Fibroblast of lung (primary cell): ENCODE data around the gene SMAD3. TPM values are rescaled to one million over a fixed set of nuclear protein-coding genes. Genes with fewer than 3 reads are reported as not detected.
A peak's percentile ranks its signal among the peaks of the same experiment; 100 is the strongest.

Source experiments
- DNase-seq, 2 donors: peaks; one replicate each; pipeline versions ENCODE4 v3.0.0 to v3.0.0-alpha.2; 2010; ENCODE audit warnings: low read depth in 2 of 2
- H2AFZ ChIP-seq: 2 replicates; pipeline ENCODE4 v1.5.1; 2012; ENCODE audit warnings: low read length, control low read depth, inconsistent platforms
- H3K27ac ChIP-seq: 2 replicates; pipeline ENCODE4 v1.5.1; 2011; ENCODE audit warnings: low read length, control low read depth; ENCODE audit not compliant: insufficient read depth
- H3K27me3 ChIP-seq: 2 replicates; pipeline ENCODE4 v1.5.1; 2011; ENCODE audit warnings: mild to moderate bottlenecking, low read length; ENCODE audit not compliant: control insufficient read depth, insufficient read depth
- H3K36me3 ChIP-seq: 2 replicates; pipeline ENCODE4 v1.5.1; 2011; ENCODE audit warnings: low read length; ENCODE audit not compliant: control insufficient read depth, insufficient read depth
- H3K4me1 ChIP-seq: 2 replicates; pipeline ENCODE4 v1.5.1; 2011; ENCODE audit warnings: low read length; ENCODE audit not compliant: control insufficient read depth, insufficient read depth; ENCODE audit errors: extremely low read depth
- H3K4me2 ChIP-seq: 2 replicates; pipeline ENCODE4 v1.5.1; 2011; ENCODE audit warnings: low read length, control low read depth; ENCODE audit not compliant: insufficient read depth; ENCODE audit errors: extremely low read depth
- H3K4me3 ChIP-seq, 4 experiments: fragments of 200-600 bp in 1 of 4; sonication (generic) in 1 of 4; replicated peaks in 1 of 4; 2 replicates each; pipeline ENCODE4 v1.5.1; 2011 to 2016; ENCODE audit warnings: low read length in 4 of 4, low read depth in 3 of 4, mild to moderate bottlenecking in 3 of 4, control low read depth in 2 of 4, inconsistent platforms in 1 of 4, mixed read lengths in 1 of 4; ENCODE audit not compliant: insufficient read depth in 1 of 4; ENCODE audit errors: control extremely low read depth in 1 of 4
- H3K79me2 ChIP-seq: 2 replicates; pipeline ENCODE4 v1.5.1; 2012; ENCODE audit warnings: mild to moderate bottlenecking, low read length, inconsistent platforms; ENCODE audit not compliant: control insufficient read depth, insufficient read depth
- H3K9ac ChIP-seq: 2 replicates; pipeline ENCODE4 v1.5.1; 2011; ENCODE audit warnings: mild to moderate bottlenecking, low read length, control low read depth; ENCODE audit not compliant: insufficient read depth
- H3K9me3 ChIP-seq: 2 replicates; pipeline ENCODE4 v1.5.1; 2012; ENCODE audit warnings: low read depth, low read length; ENCODE audit not compliant: control insufficient read depth, insufficient read depth
- H4K20me1 ChIP-seq: 2 replicates; pipeline ENCODE4 v1.5.1; 2011; ENCODE audit warnings: low read length; ENCODE audit not compliant: control insufficient read depth, insufficient read depth; ENCODE audit errors: extremely low read depth
- EZH2 ChIP-seq: IDR thresholded peaks from 2 replicates; pipeline ENCODE4 v1.5.1; 2012; ENCODE audit warnings: low read length, control low read depth, mild to moderate bottlenecking; ENCODE audit errors: missing control alignments
- polyA plus RNA-seq, 2 donors: library from polyadenylated mRNA; depleted of rRNA in 1 of 2; stranded (reverse) in 1 of 2; unstranded in 1 of 2; fragments of >200 nt; gene quantifications; 2 replicates each; pipeline ENCODE4 v1.2.1, GENCODE V29; 2011 to 2012; ENCODE audit warnings: missing spikeins in 1 of 2
- total RNA-seq: library from RNA; depleted of rRNA; stranded (reverse); fragments of >200 nt; gene quantifications from 2 replicates; pipeline ENCODE4 v1.2.1, GENCODE V29; 2014
- TF ChIP-seq, protein P1 (sequence below), 2 donors: IDR thresholded peaks in 1 of 2; conservative IDR thresholded peaks in 1 of 2; 1 replicate in 1 of 2; 2 replicates in 1 of 2; pipeline ENCODE4 v1.5.1; 2011 to 2012; ENCODE audit warnings: low read length in 2 of 2, control low read depth in 1 of 2, inconsistent platforms in 1 of 2, low read depth in 1 of 2, mild to moderate bottlenecking in 1 of 2

Gene SMAD3
- total and polyA plus RNA-seq, 2 donors (not counting 1 experiment from before 2014, with no cell fraction given) = 69.9 to 173 TPM

- H3K4me2 ChIP-seq = peak overlapping the region; percentile 76
Measured at GRCh38 chr15:67138891-67139855, 73.8 kb downstream of the SMAD3 start.

GRCh38 chr15:67140078-67140833, 74.9 kb downstream of the SMAD3 start:
- Histone ChIP-seq H2AFZ (no peak overlapping the region), H3K4me2 (peak overlapping the region; percentile 11), H3K4me3 (peak overlapping the region in 1 of 4 experiments; percentile 11), H4K20me1 (no peaks in the 10 kb centered on the region), H3K4me1 (peaks cover 78% of the 10 kb centered on the region), H3K27me3 (no peaks in the 10 kb centered on the region), H3K9me3 (no peaks in the 10 kb centered on the region), H3K79me2 (peaks cover 96% of the 10 kb centered on the region), H3K36me3 (no peaks in the 10 kb centered on the region), H3K9ac (no peak overlapping the region), H3K27ac (peak overlapping the region; percentile 96)
- DNase-seq = no peak
- no peak for TF ChIP-seq EZH2
- TF ChIP-seq, protein P1, sequence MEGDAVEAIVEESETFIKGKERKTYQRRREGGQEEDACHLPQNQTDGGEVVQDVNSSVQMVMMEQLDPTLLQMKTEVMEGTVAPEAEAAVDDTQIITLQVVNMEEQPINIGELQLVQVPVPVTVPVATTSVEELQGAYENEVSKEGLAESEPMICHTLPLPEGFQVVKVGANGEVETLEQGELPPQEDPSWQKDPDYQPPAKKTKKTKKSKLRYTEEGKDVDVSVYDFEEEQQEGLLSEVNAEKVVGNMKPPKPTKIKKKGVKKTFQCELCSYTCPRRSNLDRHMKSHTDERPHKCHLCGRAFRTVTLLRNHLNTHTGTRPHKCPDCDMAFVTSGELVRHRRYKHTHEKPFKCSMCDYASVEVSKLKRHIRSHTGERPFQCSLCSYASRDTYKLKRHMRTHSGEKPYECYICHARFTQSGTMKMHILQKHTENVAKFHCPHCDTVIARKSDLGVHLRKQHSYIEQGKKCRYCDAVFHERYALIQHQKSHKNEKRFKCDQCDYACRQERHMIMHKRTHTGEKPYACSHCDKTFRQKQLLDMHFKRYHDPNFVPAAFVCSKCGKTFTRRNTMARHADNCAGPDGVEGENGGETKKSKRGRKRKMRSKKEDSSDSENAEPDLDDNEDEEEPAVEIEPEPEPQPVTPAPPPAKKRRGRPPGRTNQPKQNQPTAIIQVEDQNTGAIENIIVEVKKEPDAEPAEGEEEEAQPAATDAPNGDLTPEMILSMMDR (conservative IDR thresholded peaks at IDR 0.05 in 1 of 2, IDR thresholded peaks at IDR 0.05 in 1 of 2; ENCODE audit: low read depth in 1 of 2, low read length in 2 of 2) = no peak

More at GRCh38 chr15:67138891-67139855, 73.8 kb downstream of the SMAD3 start:
- Histone ChIP-seq H3K27ac (peak overlapping the region; percentile 85), H3K27me3 (no peaks in the 10 kb centered on the region), H3K4me1 (peaks cover 80% of the 10 kb centered on the region), H2AFZ (no peak overlapping the region), H3K36me3 (peaks cover 3% of the 10 kb centered on the region), H3K9me3 (no peaks in the 10 kb centered on the region), H4K20me1 (no peaks in the 10 kb centered on the region), H3K4me3 (peak overlapping the region; percentile 14 to 49 (median 30)), H3K9ac (peak overlapping the region; percentile 51), H3K79me2 (peaks cover 96% of the 10 kb centered on the region)
- DNase-seq = peak in 1 of 2 donors; percentile 59
- TF ChIP-seq, protein P1 (conservative IDR thresholded peaks at IDR 0.05 in 1 of 2, IDR thresholded peaks at IDR 0.05 in 1 of 2; ENCODE audit: low read depth in 1 of 2, low read length in 2 of 2) = no peak
- no peak for TF ChIP-seq EZH2
